ENCODE data around the gene CELA3A. TPM values are rescaled to one million over a fixed set of nuclear protein-coding genes. Genes with fewer than 3 reads are reported as not detected.

The CELA3A gene
- total RNA-seq, 3 donors from 2014 or later: not detected

- TF ChIP-seq CTCF (IDR thresholded peaks at IDR 0.05) (no peak), POLR2AphosphoS5 (IDR thresholded peaks at IDR 0.05) (no peak), POLR2A (IDR thresholded peaks at IDR 0.05) (no peak)
- H3K27ac ChIP-seq: no peak overlapping the region
- H3K4me3 ChIP-seq: no peak overlapping the region
- peaks cover 0 to 7% of the 10 kb centered on the region in 2 donors for H3K4me1 ChIP-seq
- no peaks in the 10 kb centered on the region for H3K36me3 ChIP-seq
- no peaks in the 10 kb centered on the region for H3K27me3 ChIP-seq
- no peaks in the 10 kb centered on the region for H3K9me3 ChIP-seq
- intact Hi-C loops (cut with DNase I; ENCODE audit: low total_unique reads): no loop called here
- DNase-seq (ENCODE audit: low spot score in 2 of 2): no peak
These were observed 43.4 kb downstream of the CELA3A start for GRCh38 chr1:22044690-22045420.

- intact Hi-C loops (cut with DNase I; ENCODE audit: low total_unique reads): no loop called here
- peaks cover 0 to 4% of the 10 kb centered on the region in 2 donors for H3K4me1 ChIP-seq
- H3K9me3 ChIP-seq: no peaks in the 10 kb centered on the region
- no peaks in the 10 kb centered on the region for H3K36me3 ChIP-seq
- no peaks in the 10 kb centered on the region for H3K27me3 ChIP-seq
- no peak for DNase-seq (ENCODE audit: low spot score in 2 of 2)
- no peak overlapping the region for H3K27ac ChIP-seq
- no peak for TF ChIP-seq POLR2AphosphoS5 (IDR thresholded peaks at IDR 0.05)
- no peak overlapping the region for H3K4me3 ChIP-seq
These were observed 44.3 kb downstream of the CELA3A start for GRCh38 chr1:22045604-22046228.

- no peaks in the 10 kb centered on the region for H3K27me3 ChIP-seq
- H3K36me3 ChIP-seq: no peaks in the 10 kb centered on the region
- H3K27ac ChIP-seq: no peak overlapping the region
- H3K4me1 ChIP-seq: peaks cover 0 to 4% of the 10 kb centered on the region in 2 donors
- TF ChIP-seq POLR2AphosphoS5 (IDR thresholded peaks at IDR 0.05): no peak
- H3K4me3 ChIP-seq: no peak overlapping the region
- no peak for DNase-seq (ENCODE audit: low spot score in 2 of 2)
- no peaks in the 10 kb centered on the region for H3K9me3 ChIP-seq
- intact Hi-C loops (cut with DNase I; ENCODE audit: low total_unique reads): no loop called here
These were observed 47.1 kb downstream of the CELA3A start for GRCh38 chr1:22048351-22049192.

- intact Hi-C loops (cut with DNase I; ENCODE audit: low total_unique reads): no loop called here
These were observed 48.9 kb downstream of the CELA3A start for GRCh38 chr1:22050330-22050729.

GRCh38 chr1:22051607-22052114 lies 50.2 kb downstream of the CELA3A start:
- H3K4me1 ChIP-seq: peaks cover 0 to 8% of the 10 kb centered on the region in 2 donors
- no peak overlapping the region for H3K27ac ChIP-seq
- no peaks in the 10 kb centered on the region for H3K27me3 ChIP-seq
- H3K36me3 ChIP-seq: no peaks in the 10 kb centered on the region
- no peaks in the 10 kb centered on the region for H3K9me3 ChIP-seq
- intact Hi-C loops (cut with DNase I; ENCODE audit: low total_unique reads): no loop called here
- TF ChIP-seq POLR2AphosphoS5 (IDR thresholded peaks at IDR 0.05) (no peak), POLR2A (IDR thresholded peaks at IDR 0.05) (no peak), CTCF (IDR thresholded peaks at IDR 0.05) (no peak)
- DNase-seq (ENCODE audit: low spot score in 2 of 2): no peak
- peak overlapping the region in 1 of 3 donors; percentile 98 for H3K4me3 ChIP-seq

More at GRCh38 chr1:22050330-22050729, 48.9 kb downstream of the CELA3A start:
- H3K36me3 ChIP-seq: no peaks in the 10 kb centered on the region
- H3K4me1 ChIP-seq: peaks cover 0 to 8% of the 10 kb centered on the region in 2 donors
- H3K4me3 ChIP-seq: no peak overlapping the region
- H3K9me3 ChIP-seq: no peaks in the 10 kb centered on the region
- TF ChIP-seq POLR2AphosphoS5 (IDR thresholded peaks at IDR 0.05) (no peak), CTCF (IDR thresholded peaks at IDR 0.05) (no peak), POLR2A (IDR thresholded peaks at IDR 0.05) (no peak)
- H3K27me3 ChIP-seq: no peaks in the 10 kb centered on the region
- DNase-seq (ENCODE audit: low spot score in 2 of 2): no peak
- no peak overlapping the region for H3K27ac ChIP-seq

Measured in breast epithelium (tissue), 4 donors.